ENCODE measurements around the gene HEYL. TPM values are rescaled to one million over a fixed set of nuclear protein-coding genes. Genes with fewer than 3 reads are reported as not detected.

The HEYL gene
- total RNA-seq, 2 donors from 2014 or later, result 45.6 to 91.2 TPM

DNA sequence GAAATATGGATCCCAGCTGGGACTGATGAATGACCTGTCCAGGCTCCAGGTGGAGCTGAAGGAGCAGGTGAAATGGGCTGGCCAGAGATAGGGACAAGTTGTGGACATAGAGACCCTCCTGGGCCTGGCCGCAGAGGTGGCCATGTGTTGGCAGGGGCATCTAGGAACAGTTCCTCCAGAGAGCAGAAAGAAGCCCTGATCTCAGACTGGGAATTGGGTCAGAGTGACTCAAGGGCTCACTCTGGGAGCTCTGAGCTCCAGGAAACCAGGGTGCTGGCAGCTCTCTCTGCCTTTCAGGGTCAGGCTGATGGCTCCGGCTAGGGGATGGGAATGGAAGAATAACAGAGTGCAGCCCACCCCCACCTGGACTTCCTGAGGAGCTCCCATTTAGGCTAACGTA, 29.5 kb upstream of the HEYL start:
- Histone ChIP-seq H3K36me3 (no peaks in the 10 kb centered on the region), H3K27ac (no peak overlapping the region), H3K9me3 (no peaks in the 10 kb centered on the region), H3K27me3 (replicated peaks; ENCODE audit: insufficient read depth) (no peaks in the 10 kb centered on the region), H3K4me1 (ENCODE audit: control insufficient read depth in 1 of 2, low read depth in 2 of 2) (peaks cover 4 to 23% of the 10 kb centered on the region in 2 donors), H3K4me3 (no peak overlapping the region)
- TF ChIP-seq, protein P1, sequence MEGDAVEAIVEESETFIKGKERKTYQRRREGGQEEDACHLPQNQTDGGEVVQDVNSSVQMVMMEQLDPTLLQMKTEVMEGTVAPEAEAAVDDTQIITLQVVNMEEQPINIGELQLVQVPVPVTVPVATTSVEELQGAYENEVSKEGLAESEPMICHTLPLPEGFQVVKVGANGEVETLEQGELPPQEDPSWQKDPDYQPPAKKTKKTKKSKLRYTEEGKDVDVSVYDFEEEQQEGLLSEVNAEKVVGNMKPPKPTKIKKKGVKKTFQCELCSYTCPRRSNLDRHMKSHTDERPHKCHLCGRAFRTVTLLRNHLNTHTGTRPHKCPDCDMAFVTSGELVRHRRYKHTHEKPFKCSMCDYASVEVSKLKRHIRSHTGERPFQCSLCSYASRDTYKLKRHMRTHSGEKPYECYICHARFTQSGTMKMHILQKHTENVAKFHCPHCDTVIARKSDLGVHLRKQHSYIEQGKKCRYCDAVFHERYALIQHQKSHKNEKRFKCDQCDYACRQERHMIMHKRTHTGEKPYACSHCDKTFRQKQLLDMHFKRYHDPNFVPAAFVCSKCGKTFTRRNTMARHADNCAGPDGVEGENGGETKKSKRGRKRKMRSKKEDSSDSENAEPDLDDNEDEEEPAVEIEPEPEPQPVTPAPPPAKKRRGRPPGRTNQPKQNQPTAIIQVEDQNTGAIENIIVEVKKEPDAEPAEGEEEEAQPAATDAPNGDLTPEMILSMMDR (IDR thresholded peaks at IDR 0.05), result no peak
- ATAC-seq (ENCODE audit: insufficient number of reproducible peaks, low FRiP score, low read depth) (no peak), DNase-seq (ENCODE audit: low spot score) (no peak)

DNA sequence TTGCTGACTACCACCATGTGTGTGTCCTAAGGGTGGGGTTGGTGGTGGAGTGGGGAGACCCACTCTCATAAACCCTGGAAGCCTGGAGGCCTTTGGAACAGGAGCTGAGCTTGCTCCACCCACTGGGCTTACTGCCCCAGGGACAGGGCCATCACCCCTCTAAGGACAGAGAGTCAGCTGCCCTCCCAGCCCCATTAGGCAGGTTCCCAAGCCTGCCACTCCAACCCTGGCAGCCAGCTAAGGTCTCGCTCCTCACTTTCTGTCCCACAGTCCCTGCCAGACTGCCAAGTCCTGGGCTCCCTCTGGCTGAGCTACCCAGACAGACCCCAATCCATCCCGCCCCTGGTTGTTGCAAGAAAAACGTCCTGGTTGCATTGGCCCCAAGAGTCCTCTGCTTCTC, 28.7 kb upstream of the HEYL start:
- Histone ChIP-seq H3K36me3 (no peaks in the 10 kb centered on the region), H3K27ac (no peak overlapping the region), H3K27me3 (replicated peaks; ENCODE audit: insufficient read depth) (no peaks in the 10 kb centered on the region), H3K4me1 (ENCODE audit: control insufficient read depth in 1 of 2, low read depth in 2 of 2) (peaks cover 4 to 23% of the 10 kb centered on the region in 2 donors), H3K4me3 (no peak overlapping the region), H3K9me3 (no peaks in the 10 kb centered on the region)
- ATAC-seq (ENCODE audit: insufficient number of reproducible peaks, low FRiP score, low read depth), result no peak
- DNase-seq (ENCODE audit: low spot score), result no peak
- TF ChIP-seq, protein P1 (IDR thresholded peaks at IDR 0.05), result no peak

DNA sequence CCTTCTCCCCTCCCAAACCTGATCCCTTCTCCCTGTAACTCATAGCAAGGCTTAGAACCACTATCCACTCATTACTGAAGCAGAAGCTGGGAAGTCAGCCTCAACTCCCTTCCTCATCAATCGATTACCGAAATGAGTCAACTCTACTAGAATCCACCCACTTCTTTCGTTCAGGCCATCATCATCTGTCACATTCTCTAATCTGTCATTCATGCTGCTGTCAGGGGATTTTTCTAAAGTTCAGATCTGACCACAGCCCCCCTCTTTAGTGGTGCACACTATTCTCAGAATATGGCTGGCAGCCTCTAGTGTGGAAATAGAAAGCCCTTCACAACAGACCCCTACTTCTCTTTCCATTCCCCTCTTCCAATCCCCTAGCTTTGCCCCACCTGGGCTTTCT, 27.3 kb upstream of the HEYL start:
- no peak overlapping the region for H3K4me3 ChIP-seq
- no peak overlapping the region for H3K27ac ChIP-seq
- H3K9me3 ChIP-seq, result no peaks in the 10 kb centered on the region
- TF ChIP-seq, protein P1 (IDR thresholded peaks at IDR 0.05), result no peak
- peaks cover 4 to 14% of the 10 kb centered on the region in 2 donors for H3K4me1 ChIP-seq (ENCODE audit: control insufficient read depth in 1 of 2, low read depth in 2 of 2)
- ATAC-seq (ENCODE audit: insufficient number of reproducible peaks, low FRiP score, low read depth) (no peak), DNase-seq (ENCODE audit: low spot score) (no peak)
- no peaks in the 10 kb centered on the region for H3K36me3 ChIP-seq
- H3K27me3 ChIP-seq (replicated peaks; ENCODE audit: insufficient read depth), result no peaks in the 10 kb centered on the region

DNA sequence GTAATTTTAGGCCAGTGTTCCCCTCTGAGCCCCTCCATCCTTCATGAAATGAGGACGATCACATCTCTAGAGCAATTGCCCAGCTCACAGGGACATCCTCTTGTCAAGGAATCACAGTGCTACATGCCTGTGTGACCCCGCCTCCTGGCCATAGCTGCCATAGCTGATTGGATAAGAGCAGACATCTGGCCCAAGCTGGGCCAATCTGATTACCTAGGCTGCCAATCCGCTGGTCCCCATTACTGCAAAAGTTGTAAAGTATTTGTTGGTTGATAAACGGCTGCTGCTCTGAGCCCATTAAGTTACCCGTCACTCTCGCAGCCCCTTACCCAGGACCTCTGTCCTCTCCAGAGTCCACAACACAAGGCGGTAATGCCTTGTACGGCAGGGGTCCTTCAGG, 24.1 kb upstream of the HEYL start:
- no peak for DNase-seq (ENCODE audit: low spot score)
- H3K27ac ChIP-seq, result no peak overlapping the region
- H3K4me3 ChIP-seq, result no peak overlapping the region
- H3K9me3 ChIP-seq, result no peaks in the 10 kb centered on the region
- H3K27me3 ChIP-seq (replicated peaks; ENCODE audit: insufficient read depth), result no peaks in the 10 kb centered on the region
- no peaks in the 10 kb centered on the region for H3K36me3 ChIP-seq
- ATAC-seq (ENCODE audit: insufficient number of reproducible peaks, low FRiP score, low read depth), result no peak
- TF ChIP-seq, protein P1 (IDR thresholded peaks at IDR 0.05), result no peak
- H3K4me1 ChIP-seq (ENCODE audit: control insufficient read depth in 1 of 2, low read depth in 2 of 2), result no peaks in the 10 kb centered on the region

DNA sequence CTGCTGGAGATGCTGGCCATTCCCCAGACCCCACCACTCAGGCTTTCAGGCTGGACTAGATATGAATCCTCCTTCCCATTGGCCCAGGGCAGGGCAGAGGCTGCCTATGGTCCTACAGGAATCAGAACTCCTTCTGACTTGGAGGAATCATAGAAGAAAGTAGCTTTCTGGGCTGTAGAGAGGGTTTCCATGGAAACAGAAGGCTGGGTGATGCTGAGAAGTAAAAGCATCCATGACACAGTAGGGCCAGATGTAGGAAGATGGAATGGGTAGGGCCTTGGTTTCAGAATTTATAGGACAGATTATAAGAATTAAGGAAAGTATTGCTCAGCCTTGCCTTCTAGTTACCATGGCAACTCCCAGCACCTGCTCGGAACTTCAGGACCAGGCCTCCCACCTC, 23.4 kb upstream of the HEYL start:
- Histone ChIP-seq H3K4me3 (no peak overlapping the region), H3K27ac (no peak overlapping the region), H3K36me3 (no peaks in the 10 kb centered on the region), H3K27me3 (replicated peaks; ENCODE audit: insufficient read depth) (no peaks in the 10 kb centered on the region), H3K9me3 (no peaks in the 10 kb centered on the region), H3K4me1 (ENCODE audit: control insufficient read depth in 1 of 2, low read depth in 2 of 2) (no peaks in the 10 kb centered on the region)
- ATAC-seq (ENCODE audit: insufficient number of reproducible peaks, low FRiP score, low read depth) (no peak), DNase-seq (ENCODE audit: low spot score) (no peak)
- TF ChIP-seq, protein P1 (IDR thresholded peaks at IDR 0.05), result no peak

Measured in thoracic aorta (tissue), 2 donors.